ENCODE measurements around the gene DYNC1I1. TPM values are rescaled to one million over a fixed set of nuclear protein-coding genes. Genes with fewer than 3 reads are reported as not detected.

DYNC1I1 gene
- total RNA-seq, 2 experiments from 2014 or later, result not detected

GRCh38 chr7:95977994-95978393, 205.6 kb downstream of the DYNC1I1 start:
- Mint-ChIP-seq H3K4me3 (no peak overlapping the region), H3K9me3 (no peaks in the 10 kb centered on the region), H3K27me3 (peaks cover 2% of the 10 kb centered on the region), H3K36me3 (ENCODE audit: low read depth) (no peaks in the 10 kb centered on the region), H3K27ac (no peak overlapping the region), H3K4me1 (ENCODE audit: low read depth) (no peaks in the 10 kb centered on the region)
- DNase-seq, result no peak
- ATAC-seq, result no peak
- no peak for TF ChIP-seq CTCF (IDR thresholded peaks at IDR 0.05)
- ChIA-PET POLR2A (no interaction called here), CTCF (no interaction called here)
- intact Hi-C loops (cut with micrococcal nuclease), result no loop called here

GRCh38 chr7:95980167-95980566, 207.8 kb downstream of the DYNC1I1 start:
- Mint-ChIP-seq H3K4me1 (ENCODE audit: low read depth) (no peaks in the 10 kb centered on the region), H3K4me3 (no peak overlapping the region), H3K9me3 (no peaks in the 10 kb centered on the region), H3K27ac (no peak overlapping the region), H3K36me3 (ENCODE audit: low read depth) (no peaks in the 10 kb centered on the region), H3K27me3 (peaks cover 6% of the 10 kb centered on the region)
- ATAC-seq (no peak), DNase-seq (no peak)
- ChIA-PET CTCF (no interaction called here), POLR2A (no interaction called here)
- intact Hi-C loops (cut with micrococcal nuclease), result no loop called here
- no peak for TF ChIP-seq CTCF (IDR thresholded peaks at IDR 0.05)

GRCh38 chr7:95980706-95981105, 208.4 kb downstream of the DYNC1I1 start:
- ChIA-PET POLR2A (no interaction called here), CTCF (no interaction called here)

GRCh38 chr7:95986178-95986764, 213.9 kb downstream of the DYNC1I1 start:
- H3K4me3 Mint-ChIP-seq, result no peak overlapping the region
- H3K4me1 Mint-ChIP-seq (ENCODE audit: low read depth), result no peaks in the 10 kb centered on the region
- H3K27me3 Mint-ChIP-seq, result peaks cover 27% of the 10 kb centered on the region
- no peak overlapping the region for H3K27ac Mint-ChIP-seq
- POLR2A ChIA-PET, result no interaction called here
- no peaks in the 10 kb centered on the region for H3K36me3 Mint-ChIP-seq (ENCODE audit: low read depth)
- ATAC-seq, result no peak
- no peaks in the 10 kb centered on the region for H3K9me3 Mint-ChIP-seq
- CTCF ChIA-PET, result no interaction called here
- intact Hi-C loops (cut with micrococcal nuclease), result no loop called here
- no peak for DNase-seq
- no peak for TF ChIP-seq CTCF (IDR thresholded peaks at IDR 0.05)

More at GRCh38 chr7:95980706-95981105, 208.4 kb downstream of the DYNC1I1 start:
- Mint-ChIP-seq H3K4me1 (ENCODE audit: low read depth) (no peaks in the 10 kb centered on the region), H3K27ac (no peak overlapping the region), H3K4me3 (no peak overlapping the region), H3K27me3 (peaks cover 6% of the 10 kb centered on the region), H3K36me3 (ENCODE audit: low read depth) (no peaks in the 10 kb centered on the region), H3K9me3 (no peaks in the 10 kb centered on the region)
- DNase-seq (no peak), ATAC-seq (no peak)
- intact Hi-C loops (cut with micrococcal nuclease), result no loop called here
- TF ChIP-seq CTCF (IDR thresholded peaks at IDR 0.05), result no peak

GRCh38 chr7:95989301-95989700, 216.9 kb downstream of the DYNC1I1 start:
- no peak for ATAC-seq
- CTCF ChIA-PET, result no interaction called here
- no peak for TF ChIP-seq CTCF (IDR thresholded peaks at IDR 0.05)

More at GRCh38 chr7:95989301-95989700, 216.9 kb downstream of the DYNC1I1 start:
- intact Hi-C loops (cut with micrococcal nuclease), result no loop called here
- no peaks in the 10 kb centered on the region for H3K4me1 Mint-ChIP-seq (ENCODE audit: low read depth)
- DNase-seq, result no peak
- no peak overlapping the region for H3K27ac Mint-ChIP-seq
- POLR2A ChIA-PET, result no interaction called here
- H3K4me3 Mint-ChIP-seq, result no peak overlapping the region
- H3K36me3 Mint-ChIP-seq (ENCODE audit: low read depth), result no peaks in the 10 kb centered on the region
- peaks cover 24% of the 10 kb centered on the region for H3K27me3 Mint-ChIP-seq
- no peaks in the 10 kb centered on the region for H3K9me3 Mint-ChIP-seq
